Measurements from ENCODE around the gene WDR38. TPM values are rescaled to one million over a fixed set of nuclear protein-coding genes. Genes with fewer than 3 reads are reported as not detected.
"Not testable (repeated sequence)": the region's sequence is repeated elsewhere in the genome, so short reads cannot be mapped to it uniquely, and the experiment has no call there.

WDR38 gene
- polyA plus RNA-seq, 3 donors: 0.41 to 0.59 (median 0.44) TPM

GRCh38 chr9:124830593-124830992, 22.7 kb upstream of the WDR38 start:
- no peak for DNase-seq

DNA sequence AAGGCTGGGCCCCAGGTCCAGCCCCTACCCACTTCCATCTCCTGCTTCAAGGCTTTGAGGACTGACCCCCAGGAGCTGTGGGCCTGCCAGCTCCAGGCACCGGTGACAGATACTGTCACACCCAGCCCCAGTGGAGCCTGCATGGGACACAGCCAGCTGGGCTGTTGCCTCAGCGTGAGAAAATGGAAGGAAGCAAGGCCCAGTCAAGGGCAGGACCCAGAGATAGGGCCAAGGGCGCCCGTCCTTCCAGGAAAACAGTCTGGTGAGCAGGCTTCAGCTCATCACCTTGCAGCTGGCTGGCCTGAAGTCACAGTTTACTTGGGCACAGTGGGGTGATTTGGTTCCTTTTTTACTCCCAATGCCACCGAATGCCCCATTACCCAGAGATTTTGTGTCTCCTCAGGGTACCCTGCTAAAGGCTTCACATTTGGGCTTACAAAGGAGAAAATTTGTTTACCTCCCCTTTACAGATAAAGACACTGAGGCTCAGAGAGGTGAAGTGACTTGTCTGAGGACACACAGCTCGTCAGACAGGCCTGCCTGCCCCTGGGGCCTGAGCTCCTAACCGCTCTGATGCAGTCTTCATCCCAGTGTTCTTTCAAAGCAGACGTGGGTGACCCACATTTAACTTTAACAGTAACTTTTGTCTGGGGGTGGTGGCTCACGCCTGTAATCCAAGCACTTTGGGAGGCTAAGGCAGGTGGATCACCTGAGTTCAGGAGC, 21.5 kb upstream of the WDR38 start:
- DNase-seq: no peak

- no peak for DNase-seq
Measured at GRCh38 chr9:124834591-124834990, 18.7 kb upstream of the WDR38 start.

- no peak for DNase-seq
Measured at GRCh38 chr9:124835026-124835557, 18.2 kb upstream of the WDR38 start.

DNA sequence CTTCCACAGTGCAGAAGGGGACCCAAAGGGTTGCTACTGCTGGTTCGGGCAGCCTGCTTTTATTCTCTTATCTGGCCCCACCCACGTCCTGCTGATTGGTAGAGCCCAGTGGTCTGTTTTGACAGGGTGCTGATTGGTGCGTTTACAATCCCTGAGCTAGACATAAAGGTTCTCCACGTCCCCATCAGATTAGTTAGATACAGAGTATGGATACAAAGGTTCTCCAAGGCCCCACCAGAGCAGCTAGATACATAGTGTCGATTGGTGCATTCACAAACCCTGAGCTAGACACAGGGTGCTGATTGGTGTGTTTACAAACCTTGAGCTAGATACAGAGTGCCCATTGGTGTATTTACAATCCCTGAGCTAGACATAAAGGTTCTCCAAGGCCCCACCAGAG, 15.1 kb upstream of the WDR38 start:
- DNase-seq: not testable (repeated sequence)

DNA sequence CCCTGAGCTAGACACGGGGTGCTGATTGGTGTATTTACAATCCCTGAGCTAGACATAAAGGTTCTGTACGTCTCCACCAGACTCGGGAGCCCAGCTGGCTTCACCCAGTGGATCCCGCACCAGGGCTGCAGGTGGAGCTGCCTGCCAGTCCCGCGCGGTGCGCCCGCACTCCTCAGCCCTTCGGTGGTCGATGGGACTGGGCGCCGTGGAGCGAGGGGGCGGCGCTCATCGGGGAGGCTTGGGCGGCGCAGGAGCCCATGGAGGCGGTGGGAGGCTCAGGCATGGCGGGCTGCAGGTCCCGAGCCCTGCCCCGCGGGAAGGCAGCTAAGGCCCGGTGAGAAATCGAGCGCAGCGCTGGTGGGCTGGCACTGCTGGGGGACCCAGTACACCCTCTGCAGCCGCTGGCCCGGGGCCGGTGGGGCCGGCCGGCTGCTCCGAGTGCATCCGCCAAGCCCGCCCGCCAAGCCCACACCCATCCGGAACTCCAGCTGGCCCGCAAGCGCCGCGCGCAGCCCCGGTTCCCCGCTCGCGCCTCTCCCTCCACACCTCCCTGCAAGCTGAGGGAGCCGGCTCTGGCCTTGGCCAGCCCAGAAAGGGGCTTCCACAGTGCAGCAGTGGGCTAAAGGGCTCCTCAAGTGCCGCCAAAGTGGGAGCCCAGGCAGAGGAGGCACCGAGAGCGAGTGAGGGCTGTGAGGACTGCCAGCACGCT, 14.5 kb upstream of the WDR38 start:
- not testable (repeated sequence) for DNase-seq

- no peak for DNase-seq
Measured at GRCh38 chr9:124839612-124840299, 13.5 kb upstream of the WDR38 start.

GRCh38 chr9:124840300-124840833, 12.9 kb upstream of the WDR38 start:
- no peak for DNase-seq

DNA sequence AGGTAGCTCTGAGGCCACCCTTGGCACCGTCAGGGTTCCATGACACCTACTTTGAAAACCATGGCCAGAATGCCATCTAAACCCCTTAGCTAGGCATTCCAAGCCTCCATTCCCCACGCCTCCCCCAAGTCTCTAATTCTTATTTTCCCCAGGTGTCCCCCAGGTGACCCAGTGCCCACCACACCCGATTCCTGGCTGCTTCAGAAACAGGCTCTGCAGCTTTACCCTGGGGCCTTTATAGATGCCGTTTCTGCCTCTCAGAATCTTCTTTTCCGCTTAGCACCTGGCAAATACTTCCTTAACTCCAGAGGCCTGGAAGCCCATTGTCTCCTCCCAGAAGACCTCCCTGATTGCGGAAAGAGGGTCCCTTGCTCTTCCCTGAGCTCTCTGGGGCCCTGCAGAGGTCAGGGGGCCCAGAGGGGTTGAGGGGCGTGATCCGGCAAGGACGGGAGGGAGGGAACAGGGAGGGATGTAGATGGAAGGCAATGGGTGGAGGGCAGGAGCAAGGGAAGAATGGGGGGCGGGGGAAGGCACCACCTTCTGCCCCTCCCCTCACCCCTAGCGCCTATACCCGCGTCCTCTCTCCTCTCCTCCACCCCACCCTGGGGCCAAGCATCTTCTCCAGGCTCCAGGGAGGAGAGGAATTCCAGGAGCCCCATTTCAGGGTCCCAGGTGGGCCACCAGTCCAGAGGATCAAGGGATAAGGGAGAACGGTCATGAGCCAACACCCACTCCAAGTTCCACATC, 12.0 kb upstream of the WDR38 start:
- DNase-seq: no peak

DNA sequence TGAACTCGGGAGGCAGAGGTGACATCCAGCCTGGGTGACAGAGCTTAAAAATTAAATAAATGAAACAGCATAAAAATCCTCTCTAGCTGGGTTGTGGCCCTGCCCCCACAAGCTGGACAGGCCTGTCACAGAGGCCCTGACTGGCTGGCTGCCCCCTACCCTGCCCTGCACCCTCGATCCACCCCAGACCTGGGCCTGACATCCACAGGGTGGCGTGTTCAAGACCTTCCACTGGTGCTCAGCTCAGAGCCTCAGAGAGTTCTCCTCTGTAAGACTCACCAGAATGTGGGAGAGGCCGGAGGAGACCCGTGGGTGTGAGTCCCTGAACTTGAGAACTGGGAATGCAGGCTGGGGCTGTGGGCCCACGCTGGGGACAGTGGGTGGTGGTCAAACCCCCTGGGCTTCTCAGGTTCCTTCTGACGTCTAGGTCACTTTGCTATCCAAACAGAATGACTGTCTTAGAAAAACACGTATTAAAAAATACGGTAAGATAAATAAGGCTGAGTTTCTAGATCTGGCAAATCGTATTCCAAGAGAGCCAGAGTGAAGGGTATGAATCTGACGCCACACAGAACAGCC, 9.7 kb upstream of the WDR38 start:
- DNase-seq: no peak

GRCh38 chr9:124844291-124844690, 9.0 kb upstream of the WDR38 start:
- no peak for DNase-seq

DNA sequence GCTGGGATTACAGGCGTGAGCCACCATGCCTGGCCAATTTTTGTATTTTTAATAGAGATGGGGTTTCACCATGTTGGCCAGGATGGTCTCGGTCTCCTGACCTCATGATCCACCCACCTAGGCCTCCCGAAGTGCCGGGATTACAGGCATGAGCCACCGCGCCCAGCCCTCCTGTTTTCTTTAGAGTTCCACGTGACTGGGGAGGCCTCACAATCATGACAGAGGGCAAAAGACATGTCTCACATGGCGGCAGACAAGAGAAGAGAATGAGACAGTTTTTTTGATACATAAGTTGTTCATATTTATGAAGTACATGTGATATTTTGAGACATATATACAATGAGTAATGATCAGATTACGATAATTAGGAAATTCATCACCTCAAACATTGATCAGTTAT, 6.8 kb upstream of the WDR38 start:
- not testable (repeated sequence) for DNase-seq

- no peak for DNase-seq
Measured at GRCh38 chr9:124846969-124847368, 6.3 kb upstream of the WDR38 start.

DNA sequence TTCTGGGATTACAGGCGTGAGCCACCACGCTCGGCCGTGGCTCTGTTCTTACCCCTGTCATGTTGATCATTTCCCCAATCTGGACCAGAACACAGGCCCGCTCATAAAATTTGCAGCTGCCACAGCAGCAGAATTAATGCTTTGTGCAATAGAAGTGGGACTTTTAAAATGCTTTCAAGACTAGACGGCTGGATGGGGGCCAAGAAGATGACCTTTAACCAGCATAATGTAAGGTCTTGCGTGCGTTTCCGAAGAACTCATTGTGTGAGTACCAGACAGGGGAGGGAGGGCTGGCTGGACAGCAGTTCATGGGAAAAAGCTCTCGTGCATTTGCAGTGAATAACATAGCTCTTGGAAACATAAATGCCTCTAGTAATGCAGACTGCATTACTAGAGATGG, 3.5 kb upstream of the WDR38 start:
- DNase-seq: no peak

- no peak for DNase-seq
Measured at GRCh38 chr9:124852121-124852828, 985 bp upstream of the WDR38 start.

DNA sequence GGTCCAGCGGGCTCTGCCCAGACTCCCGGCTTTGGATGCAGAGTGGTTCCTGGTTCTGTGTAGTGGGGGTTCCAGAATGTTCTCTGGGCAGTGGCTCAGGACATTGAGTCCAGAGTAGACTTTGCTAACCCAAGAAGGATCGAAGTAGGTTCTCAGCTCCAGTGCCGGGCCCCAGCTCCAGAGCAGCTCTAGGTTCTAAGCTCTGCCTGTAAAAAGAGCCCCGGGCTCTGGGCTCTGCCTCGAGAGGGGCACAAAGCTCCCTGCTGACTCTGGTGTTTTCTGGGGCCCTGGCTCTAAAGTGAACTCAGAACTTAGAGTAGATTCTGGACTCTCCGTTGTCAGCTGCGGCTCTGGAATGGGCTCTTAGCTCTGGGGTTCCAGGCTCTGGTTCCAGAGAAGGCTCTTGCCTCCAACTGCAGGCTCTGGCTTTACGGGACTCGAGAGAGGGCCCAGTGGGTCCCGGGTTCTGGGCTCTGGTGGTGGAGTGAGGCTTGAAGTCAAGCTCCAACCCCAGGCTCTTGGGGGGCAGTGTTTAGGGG, 414 bp downstream of the WDR38 start:
- no peak for DNase-seq

- DNase-seq: no peak
Measured at GRCh38 chr9:124854161-124854560, 901 bp downstream of the WDR38 start.

GRCh38 chr9:124854822-124855221, 1.6 kb downstream of the WDR38 start:
- no peak for DNase-seq

DNA sequence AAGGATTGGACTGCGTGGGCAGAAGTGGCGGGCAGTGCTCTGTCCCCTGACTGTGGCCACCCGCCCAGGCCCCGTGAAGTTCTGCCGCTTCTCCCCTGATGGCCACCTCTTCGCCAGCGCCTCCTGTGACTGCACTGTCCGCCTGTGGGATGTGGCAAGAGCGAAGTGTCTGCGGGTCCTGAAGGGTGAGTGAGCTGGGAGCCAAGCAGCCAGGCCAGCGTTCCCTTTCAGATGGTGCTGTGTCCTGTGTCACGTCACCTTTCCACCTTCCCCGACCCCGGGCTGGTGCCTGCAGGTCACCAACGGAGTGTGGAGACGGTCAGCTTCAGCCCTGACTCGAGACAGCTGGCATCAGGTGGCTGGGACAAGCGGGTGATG, 2.3 kb downstream of the WDR38 start:
- no peak for DNase-seq
